ENCODE results near the gene NCAPG. TPM values are rescaled to one million over a fixed set of nuclear protein-coding genes. Genes with fewer than 3 reads are reported as not detected.

NCAPG gene, protein sequence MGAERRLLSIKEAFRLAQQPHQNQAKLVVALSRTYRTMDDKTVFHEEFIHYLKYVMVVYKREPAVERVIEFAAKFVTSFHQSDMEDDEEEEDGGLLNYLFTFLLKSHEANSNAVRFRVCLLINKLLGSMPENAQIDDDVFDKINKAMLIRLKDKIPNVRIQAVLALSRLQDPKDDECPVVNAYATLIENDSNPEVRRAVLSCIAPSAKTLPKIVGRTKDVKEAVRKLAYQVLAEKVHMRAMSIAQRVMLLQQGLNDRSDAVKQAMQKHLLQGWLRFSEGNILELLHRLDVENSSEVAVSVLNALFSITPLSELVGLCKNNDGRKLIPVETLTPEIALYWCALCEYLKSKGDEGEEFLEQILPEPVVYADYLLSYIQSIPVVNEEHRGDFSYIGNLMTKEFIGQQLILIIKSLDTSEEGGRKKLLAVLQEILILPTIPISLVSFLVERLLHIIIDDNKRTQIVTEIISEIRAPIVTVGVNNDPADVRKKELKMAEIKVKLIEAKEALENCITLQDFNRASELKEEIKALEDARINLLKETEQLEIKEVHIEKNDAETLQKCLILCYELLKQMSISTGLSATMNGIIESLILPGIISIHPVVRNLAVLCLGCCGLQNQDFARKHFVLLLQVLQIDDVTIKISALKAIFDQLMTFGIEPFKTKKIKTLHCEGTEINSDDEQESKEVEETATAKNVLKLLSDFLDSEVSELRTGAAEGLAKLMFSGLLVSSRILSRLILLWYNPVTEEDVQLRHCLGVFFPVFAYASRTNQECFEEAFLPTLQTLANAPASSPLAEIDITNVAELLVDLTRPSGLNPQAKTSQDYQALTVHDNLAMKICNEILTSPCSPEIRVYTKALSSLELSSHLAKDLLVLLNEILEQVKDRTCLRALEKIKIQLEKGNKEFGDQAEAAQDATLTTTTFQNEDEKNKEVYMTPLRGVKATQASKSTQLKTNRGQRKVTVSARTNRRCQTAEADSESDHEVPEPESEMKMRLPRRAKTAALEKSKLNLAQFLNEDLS
- 13.3 TPM for total RNA-seq

DNA sequence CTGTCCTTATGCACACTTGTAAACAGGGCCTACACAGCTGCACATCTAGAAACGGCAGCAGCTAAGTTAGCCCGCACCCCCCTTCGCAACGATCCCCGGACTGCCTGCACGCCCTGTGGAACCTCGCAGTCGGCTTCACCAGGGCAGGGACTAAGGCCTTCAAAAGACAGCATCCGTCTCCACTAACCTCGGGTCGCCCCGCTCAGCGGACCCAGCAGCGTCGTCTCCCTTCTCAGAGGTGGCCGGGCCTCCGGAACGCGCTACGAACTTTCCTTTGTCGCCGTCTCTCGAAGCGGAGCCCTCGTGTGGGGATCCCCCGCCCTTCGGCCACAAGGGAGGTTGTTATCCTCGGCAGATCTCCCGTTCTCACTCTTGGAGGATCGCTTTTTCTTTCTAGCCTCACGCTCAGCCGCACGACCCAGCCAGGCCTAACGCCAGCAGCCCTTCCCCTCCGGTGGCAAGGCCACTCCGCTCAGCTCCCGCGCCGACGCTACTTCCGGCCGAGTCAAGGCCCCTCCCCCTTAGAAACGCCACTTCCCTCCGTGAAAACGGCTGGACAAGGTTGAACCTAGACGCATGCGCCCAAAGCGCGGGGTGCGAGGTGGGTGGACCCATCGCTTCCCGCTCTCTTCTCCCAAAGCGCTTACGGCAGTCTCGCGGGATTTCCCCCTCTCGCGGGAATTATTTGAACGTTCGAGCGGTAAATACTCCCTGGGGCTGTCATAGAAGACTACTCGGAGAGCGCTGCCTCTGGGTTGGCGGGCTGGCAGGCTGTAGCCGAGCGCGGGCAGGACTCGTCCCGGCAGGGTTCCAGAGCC is at the start of gene NCAPG, which contains the start of gene DCAF16:
Gene NCAPG, plus strand, starts transcription at position 720 of the 818 bp plus-strand sequence. CDS start 99 bp downstream, outside the sequence.
Gene DCAF16, minus strand, starts transcription at position 498 of the 818 bp plus-strand sequence. CDS start 6,616 bp downstream, outside the sequence.
- peak; percentile 100 for ATAC-seq

DNA sequence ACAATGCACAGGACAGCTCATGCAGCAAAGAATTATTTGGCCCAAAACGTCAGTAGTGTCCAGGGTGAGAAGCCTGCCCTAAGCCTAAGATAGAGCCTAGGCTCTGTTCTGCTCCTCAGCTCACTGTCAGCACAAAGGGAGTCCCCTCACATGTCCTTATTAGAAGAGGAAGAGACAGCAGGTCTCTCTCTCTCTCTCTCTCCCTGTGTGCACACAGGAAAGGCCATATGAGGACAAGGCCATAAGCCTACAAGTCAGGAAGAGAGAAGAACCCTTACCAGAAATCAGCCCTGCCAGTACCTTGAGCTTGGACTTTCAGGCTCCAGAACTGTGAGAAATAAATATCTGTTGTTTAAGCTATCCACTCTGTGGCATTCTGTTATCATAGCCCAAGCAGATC is 49.7 kb upstream of the NCAPG start:
- no peak for ATAC-seq

DNA sequence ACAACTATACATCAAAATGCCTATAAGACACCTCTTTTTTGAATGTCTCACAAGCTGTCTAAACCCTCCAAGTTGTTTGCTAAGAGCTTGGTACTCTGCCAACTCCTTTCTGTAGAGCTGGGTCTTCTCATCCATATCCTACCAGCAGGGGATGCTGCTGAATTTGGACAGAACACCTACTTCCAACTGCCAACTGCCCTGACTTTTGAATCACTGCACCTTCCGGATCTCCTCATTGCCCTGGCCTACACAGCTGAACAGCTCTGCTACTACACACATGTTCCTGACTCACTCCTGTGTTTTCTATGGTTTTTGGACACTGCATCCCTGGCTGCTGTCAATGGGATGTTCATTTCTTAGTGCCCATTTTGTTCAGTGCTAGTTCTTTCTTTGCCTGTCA is 48.1 kb upstream of the NCAPG start:
- ATAC-seq: peak; percentile 50

DNA sequence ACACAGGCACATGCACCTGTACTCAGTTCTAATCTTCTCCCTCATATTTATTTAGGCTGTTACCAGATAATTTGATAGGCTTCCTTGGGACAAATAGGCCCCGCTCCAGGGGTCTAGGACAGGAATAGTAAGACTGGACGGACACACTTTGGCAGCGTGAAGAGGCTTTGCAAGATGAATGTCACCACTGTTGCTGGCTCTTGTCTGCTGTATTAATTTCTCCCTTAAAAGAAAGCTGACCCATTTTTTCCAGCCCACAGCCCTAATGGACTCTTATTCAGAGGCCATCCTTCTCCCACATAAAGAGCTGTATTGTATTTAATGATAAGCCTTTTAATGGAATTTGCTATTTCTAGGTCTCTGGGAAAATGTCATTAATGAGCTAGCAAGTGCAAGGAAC is 47.4 kb upstream of the NCAPG start:
- no peak for ATAC-seq

DNA sequence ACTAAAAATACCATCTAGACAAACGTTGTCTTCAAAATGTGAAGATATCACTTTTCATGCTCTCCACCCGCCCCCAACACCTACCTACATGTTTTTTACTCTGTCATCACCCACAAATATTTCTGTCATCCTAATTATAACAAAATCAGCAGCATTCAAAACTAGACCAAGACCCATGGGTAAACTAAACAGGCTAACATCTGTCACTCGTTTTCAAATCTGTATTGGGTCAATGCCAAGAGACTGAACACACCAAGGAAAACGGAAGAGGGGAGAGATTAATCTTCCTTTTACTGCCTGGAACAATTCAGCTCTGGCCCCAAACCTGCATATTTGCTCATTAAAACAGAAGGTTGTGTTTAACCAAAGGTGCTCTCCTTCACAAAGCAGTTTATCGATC is 46.8 kb upstream of the NCAPG start:
- no peak for ATAC-seq

DNA sequence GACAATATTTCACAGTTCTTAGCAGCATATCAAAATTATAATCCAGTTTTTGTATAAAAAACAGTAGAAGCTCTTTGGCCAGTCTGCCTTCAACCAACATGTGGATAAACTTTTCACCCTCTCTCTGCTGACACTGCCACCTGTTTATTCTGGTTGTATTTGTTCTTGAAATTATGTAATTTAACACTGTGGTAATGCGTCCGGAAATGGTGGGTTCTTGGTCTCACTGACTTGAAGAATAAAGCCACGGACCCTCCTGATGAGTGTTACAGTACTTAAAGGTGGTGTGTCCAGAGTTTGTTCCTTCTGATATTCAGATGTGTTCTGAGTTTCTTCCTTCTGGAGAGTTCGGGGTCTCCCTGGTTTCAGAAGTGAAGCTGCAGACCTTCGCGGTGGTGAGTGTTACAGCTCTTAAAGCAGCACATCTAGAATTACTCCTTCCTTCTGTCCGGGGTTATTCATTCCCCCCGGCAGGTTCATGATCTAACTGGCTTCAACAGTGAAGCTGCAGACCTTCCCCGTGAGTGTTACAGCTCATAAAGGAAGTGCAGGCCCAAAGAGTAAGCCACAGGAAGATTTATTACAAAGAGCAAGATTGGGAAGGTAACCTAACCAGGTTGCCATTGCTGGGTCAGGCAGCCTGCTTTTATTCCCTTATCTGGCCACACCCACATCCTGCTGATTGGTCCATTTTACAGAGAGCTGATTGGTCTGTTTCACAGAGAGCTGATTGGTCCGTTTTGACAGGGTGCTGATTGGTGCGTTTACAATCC is 45.1 kb upstream of the NCAPG start:
- no peak for ATAC-seq

DNA sequence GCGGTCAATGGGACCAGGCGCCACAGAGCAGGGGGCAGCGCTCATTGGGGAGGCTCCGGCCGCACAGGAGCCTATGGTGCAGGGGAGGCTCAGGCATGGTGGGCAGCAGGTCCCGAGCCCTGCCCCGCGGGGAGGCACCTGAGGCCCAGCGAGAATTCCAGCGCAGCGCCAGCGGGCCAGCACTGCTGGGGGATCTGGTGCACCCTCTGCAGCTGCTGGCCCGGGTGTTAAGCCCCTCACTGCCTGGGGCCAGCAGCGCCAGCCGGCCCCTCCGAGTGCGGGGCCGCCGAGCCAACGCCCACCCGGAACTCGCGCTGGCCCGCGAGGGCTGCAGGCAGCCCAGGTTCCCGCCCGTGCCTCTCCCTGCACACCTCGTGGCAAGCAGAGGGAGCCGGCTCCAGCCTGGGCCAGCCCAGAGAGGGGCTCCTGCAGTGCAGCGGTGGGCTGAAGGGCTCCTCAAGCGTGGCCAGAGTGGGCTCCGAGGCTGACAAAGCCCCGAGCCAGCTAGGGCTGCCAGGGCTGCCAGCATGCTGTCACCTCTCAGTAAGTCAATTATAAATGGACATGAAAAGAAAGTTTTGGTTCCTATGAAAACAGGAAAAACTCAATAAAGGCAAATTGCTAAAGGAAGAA is 43.8 kb upstream of the NCAPG start:
- ATAC-seq: no peak

DNA sequence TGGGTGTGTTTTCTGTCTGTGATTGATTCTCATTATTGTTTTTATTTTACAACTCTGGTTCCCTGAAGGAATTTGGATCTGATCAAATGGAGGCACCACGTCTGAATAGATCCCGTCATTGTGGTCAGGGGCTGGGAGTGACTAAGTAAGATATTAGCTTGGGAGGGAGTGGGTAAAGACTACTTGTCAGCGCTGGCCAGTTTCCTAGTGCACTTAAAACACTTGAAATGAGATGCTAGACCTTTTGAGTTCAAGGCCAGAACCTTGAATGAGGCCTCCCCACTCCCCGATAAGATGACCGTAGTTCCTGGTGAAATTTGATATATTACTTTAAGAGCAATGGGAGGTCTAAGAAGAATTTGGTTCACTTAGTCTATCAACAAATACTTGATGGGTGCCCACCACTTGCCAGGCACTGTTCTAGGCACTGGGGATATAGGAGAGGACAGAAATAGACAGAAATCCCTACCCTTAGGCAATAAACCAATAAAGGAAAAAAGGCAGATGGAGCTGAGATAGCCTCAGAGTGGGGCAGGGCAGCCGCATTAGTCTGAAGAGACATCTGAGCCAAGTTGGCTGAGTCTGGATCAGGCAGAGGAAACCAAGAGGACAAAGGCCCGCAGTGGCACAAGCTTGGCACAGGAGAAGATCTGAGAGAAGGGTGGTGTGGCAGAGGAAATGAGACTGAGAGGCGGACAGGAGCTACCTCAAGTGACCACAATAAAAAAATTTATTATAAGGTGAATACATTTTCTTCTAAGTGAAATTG is 41.2 kb upstream of the NCAPG start:
- ATAC-seq: no peak

DNA sequence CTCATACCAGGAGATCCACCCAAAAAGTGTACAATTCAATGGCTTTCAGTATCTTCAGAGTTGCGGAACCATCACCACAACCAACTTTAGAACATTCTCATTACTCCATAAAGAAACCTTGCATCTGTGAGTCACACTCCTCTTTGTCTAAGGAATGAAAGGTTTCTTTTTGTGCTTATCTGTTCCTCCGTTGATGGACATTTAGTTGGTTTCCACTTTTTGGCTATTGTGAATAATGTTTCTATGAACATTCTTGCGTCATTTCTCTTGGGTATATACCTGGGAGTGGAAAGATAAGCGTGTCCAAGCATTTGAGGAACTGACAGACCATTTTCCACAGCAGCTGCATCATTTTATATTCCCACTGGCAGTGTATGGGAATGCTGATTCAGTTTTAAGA is 39.9 kb upstream of the NCAPG start:
- ATAC-seq: peak; percentile 54

DNA sequence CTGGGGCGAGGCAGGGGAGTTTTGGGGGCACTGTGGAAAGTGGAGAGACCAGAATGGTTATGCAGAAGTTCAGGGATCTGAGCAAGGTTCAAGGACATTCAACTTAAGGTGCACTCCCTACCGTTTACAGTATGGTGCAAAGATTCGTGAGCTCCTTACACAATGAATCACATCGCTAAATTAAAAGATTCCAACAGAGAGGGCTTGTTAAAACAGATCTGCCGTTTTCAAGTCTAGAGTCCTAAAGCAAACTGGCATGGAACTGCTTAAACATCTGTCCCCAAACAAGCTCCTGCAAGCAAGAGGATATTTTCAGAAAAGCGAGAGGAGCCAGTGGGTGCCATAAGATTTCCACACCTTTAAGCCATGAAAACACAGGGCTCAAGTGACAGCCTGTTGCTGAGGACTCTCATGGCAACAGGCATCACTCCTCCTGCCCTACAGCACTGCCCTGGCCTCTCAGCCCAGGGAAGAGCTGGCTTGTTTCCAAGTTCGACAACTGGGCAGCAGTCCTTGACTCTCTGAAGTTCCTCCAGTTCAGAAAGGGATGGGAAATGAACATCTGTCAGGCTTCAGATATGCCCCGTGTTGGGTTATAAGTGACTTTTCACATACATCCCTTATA is 39.4 kb upstream of the NCAPG start:
- ATAC-seq: peak; percentile 87

DNA sequence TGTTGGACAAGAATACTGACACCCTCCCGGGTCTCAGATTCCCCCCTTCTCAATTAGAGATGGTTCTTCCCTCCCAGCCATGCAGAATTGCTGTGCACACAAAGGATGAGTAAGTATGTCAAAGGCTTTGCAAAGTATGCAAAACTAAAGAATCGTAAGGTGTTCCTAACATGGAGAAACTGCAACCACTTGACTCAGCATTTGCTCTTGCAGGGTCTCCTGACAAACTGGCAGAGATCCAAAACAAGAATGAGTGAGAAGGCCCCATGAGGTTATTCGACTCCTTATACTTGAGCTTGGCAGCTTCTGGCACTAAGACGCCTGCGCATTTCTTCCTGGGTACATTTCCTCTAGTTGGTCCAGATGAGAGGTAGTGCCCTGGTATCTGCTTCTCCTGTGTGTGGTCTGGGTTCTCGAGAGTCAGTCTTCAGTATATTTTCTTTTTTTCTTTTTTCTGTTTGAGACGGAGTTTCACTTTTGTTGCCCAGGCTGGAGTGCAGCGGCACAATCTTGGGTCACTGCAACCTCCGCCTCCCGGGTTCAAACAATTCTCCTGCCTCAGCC is 37.6 kb upstream of the NCAPG start:
- ATAC-seq: no peak

DNA sequence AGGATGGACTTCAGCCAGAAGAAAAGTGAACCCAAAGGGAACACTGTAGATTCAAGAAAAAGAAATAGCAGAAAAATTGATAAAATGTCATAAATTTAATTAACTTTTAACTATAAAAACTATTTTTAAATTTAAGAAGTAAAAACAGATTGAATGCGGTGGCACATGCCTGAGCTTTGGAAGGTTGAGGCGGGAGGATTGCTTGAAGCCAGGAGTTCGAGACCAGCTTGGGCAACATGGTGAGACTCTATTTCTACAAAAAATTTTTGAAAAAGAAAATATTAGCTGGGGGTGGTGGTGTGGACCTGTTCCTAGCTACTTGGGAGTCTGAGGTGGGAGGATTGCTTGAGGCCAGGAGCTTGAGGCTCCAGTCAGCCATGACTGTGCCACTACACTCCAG is 32.3 kb upstream of the NCAPG start:
- ATAC-seq: no peak

DNA sequence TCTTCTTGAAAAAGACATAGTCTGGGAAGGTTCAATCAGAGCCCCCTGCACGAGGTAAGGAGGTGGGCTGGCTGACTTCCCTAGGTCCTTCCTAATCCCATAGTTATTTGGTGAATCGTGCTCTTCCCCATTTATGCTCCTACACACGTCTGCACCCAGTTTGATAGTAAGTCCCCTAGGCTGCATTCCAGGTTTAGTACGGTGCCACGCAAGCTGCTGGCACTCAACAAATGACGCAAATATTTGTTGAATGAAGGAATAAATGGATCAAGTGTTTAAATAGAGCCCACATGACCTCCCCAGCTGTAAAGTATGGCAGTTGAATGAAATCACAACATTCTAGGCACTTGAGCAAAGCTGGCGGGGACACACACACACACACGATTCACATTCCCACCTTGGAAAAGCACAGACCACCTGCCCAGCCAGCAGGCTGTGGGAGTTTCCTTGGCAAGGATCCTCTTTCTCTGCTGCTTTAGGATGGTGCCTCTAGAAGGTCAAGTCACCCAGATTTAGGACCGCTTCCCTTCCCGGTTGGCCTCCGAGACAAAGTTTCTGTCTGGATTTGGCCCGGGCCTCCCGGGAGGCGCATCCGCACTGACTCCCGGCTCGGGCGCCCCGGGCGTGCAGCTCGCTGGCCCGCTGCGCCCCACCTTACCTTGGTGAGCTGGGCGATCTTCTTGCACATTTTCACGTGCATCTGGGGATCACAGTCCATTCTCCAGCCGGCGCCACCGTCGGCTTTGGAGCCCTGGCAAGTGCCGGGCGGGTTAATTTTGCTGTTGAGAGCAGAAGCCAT is 30.1 kb upstream of the NCAPG start:
- peak; percentile 48 for ATAC-seq

DNA sequence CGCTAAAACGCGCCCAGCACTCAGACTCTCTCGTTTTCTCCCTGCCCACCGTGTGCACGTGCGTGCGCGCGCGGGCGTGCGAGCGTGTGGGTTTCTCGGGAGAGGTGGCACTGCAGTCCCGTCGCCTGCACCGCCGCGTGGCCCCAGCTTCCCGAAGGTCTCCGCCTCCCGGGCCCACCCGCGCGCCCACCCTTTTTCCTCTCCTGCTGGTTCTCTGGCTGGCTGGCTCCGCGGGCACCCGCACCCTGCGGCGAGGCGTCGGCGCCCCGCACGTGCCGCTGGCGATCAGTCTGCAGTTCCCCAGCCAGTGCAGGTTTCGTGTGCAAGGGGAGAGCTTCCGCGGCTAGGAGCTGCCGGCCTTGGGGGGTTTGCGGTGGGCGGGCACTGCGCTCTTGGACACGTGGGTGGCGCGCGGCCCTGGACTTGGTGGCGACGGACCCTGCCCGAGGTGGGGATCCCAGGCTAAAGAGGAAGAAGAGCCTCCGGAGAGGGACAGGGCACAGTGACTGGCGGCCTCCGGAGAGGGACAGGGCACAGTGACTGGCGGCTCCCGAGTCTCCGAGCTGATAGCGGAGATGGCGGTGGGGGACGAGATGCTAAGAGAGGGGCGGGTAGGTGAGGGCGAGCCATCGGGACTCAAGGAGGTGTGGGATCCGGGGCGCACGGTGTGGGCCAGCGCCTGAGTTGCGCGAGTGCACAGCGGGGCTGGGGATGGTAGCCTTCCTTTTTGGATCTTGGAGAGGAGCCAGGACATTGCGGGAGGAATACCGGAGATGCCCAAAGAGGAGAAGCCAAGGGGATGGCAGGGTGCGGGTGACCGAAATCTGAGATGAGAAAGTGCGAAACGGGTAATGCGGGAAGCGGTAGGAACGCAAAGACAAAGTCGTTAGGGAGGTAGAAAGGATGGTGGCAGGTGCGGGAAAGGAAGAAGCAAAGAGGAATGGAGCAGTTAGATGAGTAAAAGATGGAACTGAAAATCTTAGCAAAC is 29.2 kb upstream of the NCAPG start, which contains the start of gene FAM184B:
Gene FAM184B, minus strand, starts transcription at position 322 of the 988 bp plus-strand sequence. CDS start 322 bp downstream, outside the sequence.
- ATAC-seq: peak; percentile 42

DNA sequence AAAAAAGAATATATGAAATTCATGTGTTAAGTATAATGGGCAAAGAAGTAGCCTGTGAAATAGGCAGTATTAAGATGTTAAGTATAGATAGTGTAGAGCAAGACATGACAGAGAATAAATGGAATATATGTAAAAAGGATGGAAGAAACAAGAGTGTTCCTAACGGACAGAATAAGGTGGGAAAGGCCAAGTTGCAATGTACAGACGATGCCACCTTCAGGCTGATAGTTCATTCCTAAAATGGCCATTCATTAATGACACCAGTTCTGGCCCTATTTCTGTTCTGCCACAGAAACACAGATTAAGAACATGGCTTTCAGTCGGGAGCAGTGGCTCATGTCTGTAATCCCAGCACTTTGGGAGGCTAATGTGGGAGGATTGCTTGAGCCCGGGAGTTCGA is 24.9 kb upstream of the NCAPG start:
- ATAC-seq: no peak

DNA sequence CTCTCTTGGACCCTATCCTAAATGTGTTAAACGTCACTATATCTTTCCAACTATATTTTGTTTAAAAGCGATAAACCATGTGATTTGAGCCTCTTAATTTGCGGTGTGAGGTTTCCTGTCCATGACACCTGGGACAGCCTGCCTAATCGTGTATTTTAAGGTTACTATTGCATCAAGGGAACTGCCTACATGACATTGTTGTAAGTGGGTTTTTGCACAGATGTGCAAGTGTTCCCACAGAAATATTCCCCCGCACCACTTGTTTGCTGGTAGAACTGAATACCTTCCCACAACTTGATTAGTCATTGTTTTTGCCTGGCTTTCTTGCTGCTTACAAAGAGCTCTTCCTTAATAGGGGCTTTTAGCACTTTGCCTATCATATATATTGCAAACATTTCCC is 24.2 kb upstream of the NCAPG start:
- ATAC-seq: no peak

DNA sequence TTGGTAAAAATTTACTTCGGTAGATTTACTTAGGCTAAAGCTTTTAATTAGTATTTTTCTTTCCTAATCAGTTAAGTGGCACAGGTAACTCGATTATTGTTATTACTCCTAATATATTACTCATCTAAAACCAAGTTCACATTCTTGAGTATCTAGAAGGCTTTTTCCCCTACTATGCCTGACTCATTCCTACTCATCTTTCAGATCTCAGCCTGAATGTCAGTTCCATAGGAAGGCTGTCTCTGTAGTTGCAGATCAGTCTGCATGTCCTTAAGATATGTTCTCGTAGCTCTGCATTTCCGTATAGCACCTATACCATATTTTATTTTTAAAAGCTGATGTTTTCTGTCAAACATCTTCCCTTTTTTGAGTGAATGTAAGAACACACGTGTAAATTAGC is 23.5 kb upstream of the NCAPG start:
- no peak for ATAC-seq

All from esophagus mucosa (tissue), 1 donor.